WTC11 (cell line): ENCODE data around the gene ARHGAP28. TPM values are rescaled to one million over a fixed set of nuclear protein-coding genes. Genes with fewer than 3 reads are reported as not detected.
A peak's percentile ranks its signal among the peaks of the same experiment; 100 is the strongest.

Experiments
- ATAC-seq: fragments of 200-7000 bp; cut with Tn5 transposase; 2 replicates; pipeline ENCODE4 v1.10.0; 2021; ENCODE audit warnings: mild to moderate bottlenecking, moderate library complexity
- CTCF ChIA-PET: fragments of 300-600 bp; sonication (Branson Sonifier 250); formaldehyde crosslinking; loops from one replicate; lab custom pipeline; 2021; ENCODE audit warnings: antibody characterized with exemption; lab: Charles Lee
- POLR2A ChIA-PET: fragments of 350-600 bp; sonication (Branson Sonifier 250); formaldehyde crosslinking; loops from one replicate; lab custom pipeline; 2021; ENCODE audit warnings: antibody characterized with exemption; lab: Charles Lee
- DNase-seq: peaks from one replicate; pipeline ENCODE4 v3.0.0; 2021; ENCODE audit warnings: low spot score
- H3K27ac Mint-ChIP-seq: 2 replicates; pipeline ENCODE4 v1.8.0; 2021; ENCODE audit warnings: mixed read lengths
- H3K27me3 Mint-ChIP-seq: 2 replicates; pipeline ENCODE4 v1.8.0; 2021; ENCODE audit warnings: low read depth, mild to moderate bottlenecking, moderate library complexity, mixed read lengths
- H3K36me3 Mint-ChIP-seq: 2 replicates; pipeline ENCODE4 v1.8.0; 2021; ENCODE audit warnings: mixed read lengths
- H3K4me1 Mint-ChIP-seq: 2 replicates; pipeline ENCODE4 v1.8.0; 2022; ENCODE audit warnings: mixed read lengths
- H3K4me3 Mint-ChIP-seq: 2 replicates; pipeline ENCODE4 v1.8.0; 2021; ENCODE audit warnings: mild to moderate bottlenecking, moderate library complexity, mixed read lengths
- H3K9me3 Mint-ChIP-seq: 2 replicates; pipeline ENCODE4 v1.8.0; 2021; ENCODE audit warnings: mixed read lengths
- CREB1 ChIP-seq: sonication (generic); formaldehyde crosslinking; IDR thresholded peaks from 2 replicates; pipeline ENCODE4 v1.8.0; 2023; ENCODE audit warnings: mild to moderate bottlenecking, missing genetic modification reagents
- FOXK1 ChIP-seq: sonication (generic); formaldehyde crosslinking; IDR thresholded peaks from 2 replicates; pipeline ENCODE4 v1.8.0; 2022; ENCODE audit warnings: mild to moderate bottlenecking, moderate library complexity, missing genetic modification reagents
- HMGA2 ChIP-seq: fragments of 250-450 bp; sonication (Bioruptor Pico); IDR thresholded peaks from 2 replicates; pipeline ENCODE4 v1.4.0; 2021; ENCODE audit warnings: mild to moderate bottlenecking, moderate library complexity
- NFE2L1 ChIP-seq: sonication (generic); formaldehyde crosslinking; IDR thresholded peaks from 2 replicates; pipeline ENCODE4 v1.8.1; 2023; ENCODE audit warnings: missing genetic modification reagents
- NR1H2 ChIP-seq: sonication (generic); formaldehyde crosslinking; IDR thresholded peaks from 2 replicates; pipeline ENCODE4 v1.9.0; 2021; ENCODE audit warnings: mild to moderate bottlenecking, moderate library complexity, missing genetic modification reagents
- PRRX2 ChIP-seq: fragments of 250-450 bp; sonication (Bioruptor Pico); IDR thresholded peaks from 2 replicates; pipeline ENCODE4 v1.8.0; 2021; ENCODE audit warnings: mild to moderate bottlenecking
- SMAD3 ChIP-seq: sonication (generic); formaldehyde crosslinking; IDR thresholded peaks from 2 replicates; pipeline ENCODE4 v1.8.0; 2022; ENCODE audit warnings: missing genetic modification reagents, mild to moderate bottlenecking, borderline replicate concordance
- SP1 ChIP-seq: sonication (generic); formaldehyde crosslinking; conservative IDR thresholded peaks from 2 replicates; pipeline ENCODE4 v1.8.1; 2022; ENCODE audit warnings: missing genetic modification reagents
- ZNF219 ChIP-seq: sonication (generic); formaldehyde crosslinking; IDR thresholded peaks from 2 replicates; pipeline ENCODE4 v1.8.0; 2023; ENCODE audit warnings: missing genetic modification reagents, mild to moderate bottlenecking, borderline replicate concordance
- ZNF232 ChIP-seq: sonication (generic); formaldehyde crosslinking; IDR thresholded peaks from 2 replicates; pipeline ENCODE4 v1.8.0; 2022; ENCODE audit warnings: mild to moderate bottlenecking, missing genetic modification reagents
- total RNA-seq: library from RNA; stranded (reverse); gene quantifications from 3 replicates; pipeline ENCODE4 v1.2.3, GENCODE V29; 2021
- TF ChIP-seq, protein P1 (sequence below): fragments of 250-450 bp; sonication (Bioruptor Pico); IDR thresholded peaks from 2 replicates; pipeline ENCODE4 v1.8.0; 2021; ENCODE audit warnings: mild to moderate bottlenecking
- TF ChIP-seq, protein P2 (sequence below): fragments of 250-450 bp; sonication (Bioruptor Pico); IDR thresholded peaks from 2 replicates; pipeline ENCODE4 v1.9.0; 2021; ENCODE audit warnings: mild to moderate bottlenecking, borderline replicate concordance
- TF ChIP-seq, protein P3 (sequence below): sonication (generic); formaldehyde crosslinking; IDR thresholded peaks from 2 replicates; pipeline ENCODE4 v1.8.1; 2022; ENCODE audit warnings: mild to moderate bottlenecking, missing genetic modification reagents, moderate library complexity, borderline replicate concordance
- TF ChIP-seq, protein P4 (sequence below): sonication (generic); formaldehyde crosslinking; conservative IDR thresholded peaks from 2 replicates; pipeline ENCODE4 v1.8.1; 2022; ENCODE audit warnings: mild to moderate bottlenecking, missing genetic modification reagents
- TF ChIP-seq, protein P5 (sequence below): fragments of 250-450 bp; sonication (Bioruptor Pico); conservative IDR thresholded peaks from 2 replicates; pipeline ENCODE4 v1.9.0; 2021; ENCODE audit warnings: mild to moderate bottlenecking
- TF ChIP-seq, protein P6 (sequence below): sonication (generic); formaldehyde crosslinking; IDR thresholded peaks from 2 replicates; pipeline ENCODE4 v1.8.0; 2022; ENCODE audit warnings: mild to moderate bottlenecking, missing genetic modification reagents
- TF ChIP-seq, protein P7 (sequence below): sonication (generic); formaldehyde crosslinking; IDR thresholded peaks from 2 replicates; pipeline ENCODE4 v1.8.0; 2023; ENCODE audit warnings: mild to moderate bottlenecking, missing genetic modification reagents

ARHGAP28 gene
- total RNA-seq, 1 experiment from 2014 or later = 14.8 TPM

DNA sequence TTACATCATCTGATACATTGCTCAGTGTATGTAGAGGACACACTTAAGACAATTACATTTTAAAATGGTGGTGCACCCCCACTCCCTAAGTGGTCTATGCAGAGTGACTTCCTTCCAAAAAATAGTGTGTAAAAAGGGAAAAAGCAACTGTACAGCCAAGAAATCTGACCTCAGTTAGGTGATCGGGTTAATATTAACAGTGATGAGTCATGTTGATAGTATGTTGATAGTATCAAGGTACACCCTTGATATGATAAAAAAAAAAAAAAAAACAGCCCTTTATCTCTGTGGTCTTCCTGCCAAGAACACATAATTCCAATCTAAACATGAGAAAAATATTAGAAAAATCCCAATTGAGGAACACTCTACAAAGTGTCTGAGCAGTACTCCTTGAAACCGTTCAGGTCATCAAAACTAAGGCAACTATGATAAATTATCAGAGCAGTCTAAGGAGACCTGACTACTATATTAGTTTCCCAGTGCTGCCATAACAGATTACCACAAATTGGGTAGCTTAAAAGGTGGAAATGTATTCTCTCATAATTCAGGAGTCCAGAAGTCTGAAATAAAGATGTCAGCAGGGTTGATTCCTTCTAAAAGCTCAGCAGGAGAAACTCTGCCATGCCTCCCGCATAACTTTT is 171.9 kb downstream of the ARHGAP28 start (continued):
- TF ChIP-seq, protein P1, sequence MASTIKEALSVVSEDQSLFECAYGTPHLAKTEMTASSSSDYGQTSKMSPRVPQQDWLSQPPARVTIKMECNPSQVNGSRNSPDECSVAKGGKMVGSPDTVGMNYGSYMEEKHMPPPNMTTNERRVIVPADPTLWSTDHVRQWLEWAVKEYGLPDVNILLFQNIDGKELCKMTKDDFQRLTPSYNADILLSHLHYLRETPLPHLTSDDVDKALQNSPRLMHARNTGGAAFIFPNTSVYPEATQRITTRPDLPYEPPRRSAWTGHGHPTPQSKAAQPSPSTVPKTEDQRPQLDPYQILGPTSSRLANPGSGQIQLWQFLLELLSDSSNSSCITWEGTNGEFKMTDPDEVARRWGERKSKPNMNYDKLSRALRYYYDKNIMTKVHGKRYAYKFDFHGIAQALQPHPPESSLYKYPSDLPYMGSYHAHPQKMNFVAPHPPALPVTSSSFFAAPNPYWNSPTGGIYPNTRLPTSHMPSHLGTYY (CRISPR knock-in tag) = no peak
- TF ChIP-seq ZNF219 = no peak
- TF ChIP-seq, protein P2, sequence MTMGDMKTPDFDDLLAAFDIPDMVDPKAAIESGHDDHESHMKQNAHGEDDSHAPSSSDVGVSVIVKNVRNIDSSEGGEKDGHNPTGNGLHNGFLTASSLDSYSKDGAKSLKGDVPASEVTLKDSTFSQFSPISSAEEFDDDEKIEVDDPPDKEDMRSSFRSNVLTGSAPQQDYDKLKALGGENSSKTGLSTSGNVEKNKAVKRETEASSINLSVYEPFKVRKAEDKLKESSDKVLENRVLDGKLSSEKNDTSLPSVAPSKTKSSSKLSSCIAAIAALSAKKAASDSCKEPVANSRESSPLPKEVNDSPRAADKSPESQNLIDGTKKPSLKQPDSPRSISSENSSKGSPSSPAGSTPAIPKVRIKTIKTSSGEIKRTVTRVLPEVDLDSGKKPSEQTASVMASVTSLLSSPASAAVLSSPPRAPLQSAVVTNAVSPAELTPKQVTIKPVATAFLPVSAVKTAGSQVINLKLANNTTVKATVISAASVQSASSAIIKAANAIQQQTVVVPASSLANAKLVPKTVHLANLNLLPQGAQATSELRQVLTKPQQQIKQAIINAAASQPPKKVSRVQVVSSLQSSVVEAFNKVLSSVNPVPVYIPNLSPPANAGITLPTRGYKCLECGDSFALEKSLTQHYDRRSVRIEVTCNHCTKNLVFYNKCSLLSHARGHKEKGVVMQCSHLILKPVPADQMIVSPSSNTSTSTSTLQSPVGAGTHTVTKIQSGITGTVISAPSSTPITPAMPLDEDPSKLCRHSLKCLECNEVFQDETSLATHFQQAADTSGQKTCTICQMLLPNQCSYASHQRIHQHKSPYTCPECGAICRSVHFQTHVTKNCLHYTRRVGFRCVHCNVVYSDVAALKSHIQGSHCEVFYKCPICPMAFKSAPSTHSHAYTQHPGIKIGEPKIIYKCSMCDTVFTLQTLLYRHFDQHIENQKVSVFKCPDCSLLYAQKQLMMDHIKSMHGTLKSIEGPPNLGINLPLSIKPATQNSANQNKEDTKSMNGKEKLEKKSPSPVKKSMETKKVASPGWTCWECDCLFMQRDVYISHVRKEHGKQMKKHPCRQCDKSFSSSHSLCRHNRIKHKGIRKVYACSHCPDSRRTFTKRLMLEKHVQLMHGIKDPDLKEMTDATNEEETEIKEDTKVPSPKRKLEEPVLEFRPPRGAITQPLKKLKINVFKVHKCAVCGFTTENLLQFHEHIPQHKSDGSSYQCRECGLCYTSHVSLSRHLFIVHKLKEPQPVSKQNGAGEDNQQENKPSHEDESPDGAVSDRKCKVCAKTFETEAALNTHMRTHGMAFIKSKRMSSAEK (CRISPR knock-in tag) = no peak
- TF ChIP-seq, protein P3, sequence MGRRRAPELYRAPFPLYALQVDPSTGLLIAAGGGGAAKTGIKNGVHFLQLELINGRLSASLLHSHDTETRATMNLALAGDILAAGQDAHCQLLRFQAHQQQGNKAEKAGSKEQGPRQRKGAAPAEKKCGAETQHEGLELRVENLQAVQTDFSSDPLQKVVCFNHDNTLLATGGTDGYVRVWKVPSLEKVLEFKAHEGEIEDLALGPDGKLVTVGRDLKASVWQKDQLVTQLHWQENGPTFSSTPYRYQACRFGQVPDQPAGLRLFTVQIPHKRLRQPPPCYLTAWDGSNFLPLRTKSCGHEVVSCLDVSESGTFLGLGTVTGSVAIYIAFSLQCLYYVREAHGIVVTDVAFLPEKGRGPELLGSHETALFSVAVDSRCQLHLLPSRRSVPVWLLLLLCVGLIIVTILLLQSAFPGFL (CRISPR knock-in tag) = no peak
- TF ChIP-seq PRRX2 = no peak
- TF ChIP-seq HMGA2 (CRISPR knock-in tag) = no peak
- no peak for TF ChIP-seq CREB1 (CRISPR knock-in tag)
- TF ChIP-seq FOXK1 (CRISPR knock-in tag) = no peak
- TF ChIP-seq, all 79 proteins: peak for 0

DNA sequence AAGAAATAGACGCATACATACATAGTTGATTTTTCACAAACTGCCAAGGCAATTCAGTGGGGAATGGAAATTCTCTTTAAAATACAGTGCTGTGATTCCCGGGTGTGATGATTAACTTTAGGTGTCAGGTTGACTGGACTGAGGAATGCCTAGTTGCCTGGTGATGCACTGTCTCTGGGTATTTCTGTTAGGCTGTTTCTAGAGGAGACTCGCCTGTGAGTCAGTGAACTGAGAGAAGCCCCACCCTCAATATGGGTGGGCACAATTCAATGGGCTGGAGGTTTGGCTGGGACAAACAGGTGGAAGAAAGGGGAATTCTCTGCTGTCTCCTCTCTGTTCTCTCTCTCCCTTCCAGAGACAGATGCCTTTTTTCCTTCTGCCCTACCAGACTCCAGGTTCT is 187.6 kb downstream of the ARHGAP28 start:
- no peaks in the 10 kb centered on the region for H3K9me3 Mint-ChIP-seq
- ChIA-PET CTCF (no interaction called here), POLR2A (no interaction called here)
- H3K4me3 Mint-ChIP-seq = no peak overlapping the region
- no peaks in the 10 kb centered on the region for H3K27me3 Mint-ChIP-seq
- peaks cover 2% of the 10 kb centered on the region for H3K4me1 Mint-ChIP-seq
- ATAC-seq (peak; percentile 76), DNase-seq (no peak)
- no peak overlapping the region for H3K27ac Mint-ChIP-seq
- no peaks in the 10 kb centered on the region for H3K36me3 Mint-ChIP-seq
- TF ChIP-seq, protein P4, sequence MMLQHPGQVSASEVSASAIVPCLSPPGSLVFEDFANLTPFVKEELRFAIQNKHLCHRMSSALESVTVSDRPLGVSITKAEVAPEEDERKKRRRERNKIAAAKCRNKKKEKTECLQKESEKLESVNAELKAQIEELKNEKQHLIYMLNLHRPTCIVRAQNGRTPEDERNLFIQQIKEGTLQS (CRISPR knock-in tag) = no peak
- TF ChIP-seq NR1H2 = no peak
- TF ChIP-seq, protein P5, sequence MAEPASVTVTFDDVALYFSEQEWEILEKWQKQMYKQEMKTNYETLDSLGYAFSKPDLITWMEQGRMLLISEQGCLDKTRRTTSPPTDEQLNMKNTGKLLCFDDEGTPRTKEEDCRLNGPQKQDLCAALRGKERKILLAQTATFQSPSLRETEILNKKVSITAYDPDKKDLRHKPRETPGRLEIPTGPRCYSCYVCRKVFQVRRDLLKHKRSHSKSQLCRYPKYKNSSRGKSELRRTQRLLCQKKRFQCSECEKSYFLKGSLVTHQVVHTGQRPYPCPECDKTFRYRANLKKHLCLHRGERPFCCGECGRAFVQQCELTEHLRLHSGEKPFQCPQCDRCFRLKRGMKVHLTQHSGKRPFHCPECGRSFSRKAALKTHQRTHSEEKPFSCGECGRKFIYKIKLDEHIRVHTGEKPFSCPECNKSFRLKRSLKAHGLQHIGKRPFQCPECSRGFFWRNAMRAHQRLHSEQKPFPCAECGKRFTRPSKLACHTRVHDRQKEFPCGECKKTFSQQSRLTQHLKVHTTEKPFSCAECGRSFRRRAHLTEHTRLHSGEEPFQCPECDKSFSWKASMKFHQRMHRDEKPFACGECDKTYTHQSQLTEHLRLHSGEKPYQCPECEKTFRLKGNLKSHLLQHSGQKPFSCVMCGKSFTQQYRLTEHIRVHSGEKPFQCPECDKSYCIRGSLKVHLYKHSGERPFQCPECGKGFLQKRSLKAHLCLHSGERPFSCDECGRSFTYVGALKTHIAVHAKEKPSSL (CRISPR knock-in tag) = no peak
- no peak for TF ChIP-seq NFE2L1 (CRISPR knock-in tag)
- no peak for TF ChIP-seq ZNF232 (CRISPR knock-in tag)
- TF ChIP-seq, protein P6, sequence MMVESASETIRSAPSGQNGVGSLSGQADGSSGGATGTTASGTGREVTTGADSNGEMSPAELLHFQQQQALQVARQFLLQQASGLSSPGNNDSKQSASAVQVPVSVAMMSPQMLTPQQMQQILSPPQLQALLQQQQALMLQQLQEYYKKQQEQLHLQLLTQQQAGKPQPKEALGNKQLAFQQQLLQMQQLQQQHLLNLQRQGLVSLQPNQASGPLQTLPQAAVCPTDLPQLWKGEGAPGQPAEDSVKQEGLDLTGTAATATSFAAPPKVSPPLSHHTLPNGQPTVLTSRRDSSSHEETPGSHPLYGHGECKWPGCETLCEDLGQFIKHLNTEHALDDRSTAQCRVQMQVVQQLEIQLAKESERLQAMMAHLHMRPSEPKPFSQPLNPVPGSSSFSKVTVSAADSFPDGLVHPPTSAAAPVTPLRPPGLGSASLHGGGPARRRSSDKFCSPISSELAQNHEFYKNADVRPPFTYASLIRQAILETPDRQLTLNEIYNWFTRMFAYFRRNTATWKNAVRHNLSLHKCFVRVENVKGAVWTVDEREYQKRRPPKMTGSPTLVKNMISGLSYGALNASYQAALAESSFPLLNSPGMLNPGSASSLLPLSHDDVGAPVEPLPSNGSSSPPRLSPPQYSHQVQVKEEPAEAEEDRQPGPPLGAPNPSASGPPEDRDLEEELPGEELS = no peak
- no peak for TF ChIP-seq SP1 (CRISPR knock-in tag)
- TF ChIP-seq, protein P7, sequence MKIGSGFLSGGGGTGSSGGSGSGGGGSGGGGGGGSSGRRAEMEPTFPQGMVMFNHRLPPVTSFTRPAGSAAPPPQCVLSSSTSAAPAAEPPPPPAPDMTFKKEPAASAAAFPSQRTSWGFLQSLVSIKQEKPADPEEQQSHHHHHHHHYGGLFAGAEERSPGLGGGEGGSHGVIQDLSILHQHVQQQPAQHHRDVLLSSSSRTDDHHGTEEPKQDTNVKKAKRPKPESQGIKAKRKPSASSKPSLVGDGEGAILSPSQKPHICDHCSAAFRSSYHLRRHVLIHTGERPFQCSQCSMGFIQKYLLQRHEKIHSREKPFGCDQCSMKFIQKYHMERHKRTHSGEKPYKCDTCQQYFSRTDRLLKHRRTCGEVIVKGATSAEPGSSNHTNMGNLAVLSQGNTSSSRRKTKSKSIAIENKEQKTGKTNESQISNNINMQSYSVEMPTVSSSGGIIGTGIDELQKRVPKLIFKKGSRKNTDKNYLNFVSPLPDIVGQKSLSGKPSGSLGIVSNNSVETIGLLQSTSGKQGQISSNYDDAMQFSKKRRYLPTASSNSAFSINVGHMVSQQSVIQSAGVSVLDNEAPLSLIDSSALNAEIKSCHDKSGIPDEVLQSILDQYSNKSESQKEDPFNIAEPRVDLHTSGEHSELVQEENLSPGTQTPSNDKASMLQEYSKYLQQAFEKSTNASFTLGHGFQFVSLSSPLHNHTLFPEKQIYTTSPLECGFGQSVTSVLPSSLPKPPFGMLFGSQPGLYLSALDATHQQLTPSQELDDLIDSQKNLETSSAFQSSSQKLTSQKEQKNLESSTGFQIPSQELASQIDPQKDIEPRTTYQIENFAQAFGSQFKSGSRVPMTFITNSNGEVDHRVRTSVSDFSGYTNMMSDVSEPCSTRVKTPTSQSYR (CRISPR knock-in tag) = no peak
- no peak for TF ChIP-seq SMAD3 (CRISPR knock-in tag)
